Smooth muscle cell of the brain vasculature (primary cell): Measurements from ENCODE around the gene LDAH.
"Not testable (repeated sequence)": the region's sequence is repeated elsewhere in the genome, so short reads cannot be mapped to it uniquely, and the experiment has no call there.

Experiments used
- DNase-seq: peaks from one replicate; pipeline ENCODE4 v3.0.0-alpha.2; 2012; ENCODE audit warnings: low read depth, low spot score

Gene LDAH

GRCh38 chr2:20723543-20723942 is 99.4 kb downstream of the LDAH start:
- no peak for DNase-seq

GRCh38 chr2:20722592-20723240 is 100.2 kb downstream of the LDAH start:
- no peak for DNase-seq

DNA sequence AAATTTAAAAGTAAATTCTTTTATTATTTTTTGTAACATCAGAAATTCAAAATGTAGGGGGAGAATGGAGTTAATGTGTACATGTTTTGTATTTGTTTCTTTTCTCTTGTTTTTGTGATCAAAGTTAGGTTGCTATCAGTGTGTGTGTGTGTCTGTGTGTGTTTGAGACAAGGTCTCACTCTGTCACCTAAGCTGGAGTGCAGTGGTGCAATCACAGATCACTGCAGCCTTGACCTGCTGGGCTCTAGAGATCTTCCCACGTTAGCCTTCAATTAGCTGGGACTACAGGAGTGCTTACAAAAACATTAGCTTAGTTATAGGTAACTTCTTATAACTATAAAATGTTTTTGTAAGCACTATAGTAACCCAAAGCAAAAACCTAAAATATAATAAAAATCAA is 105.3 kb downstream of the LDAH start:
- no peak for DNase-seq

GRCh38 chr2:20716164-20716563 is 106.7 kb downstream of the LDAH start:
- DNase-seq, result not testable (repeated sequence)

DNA sequence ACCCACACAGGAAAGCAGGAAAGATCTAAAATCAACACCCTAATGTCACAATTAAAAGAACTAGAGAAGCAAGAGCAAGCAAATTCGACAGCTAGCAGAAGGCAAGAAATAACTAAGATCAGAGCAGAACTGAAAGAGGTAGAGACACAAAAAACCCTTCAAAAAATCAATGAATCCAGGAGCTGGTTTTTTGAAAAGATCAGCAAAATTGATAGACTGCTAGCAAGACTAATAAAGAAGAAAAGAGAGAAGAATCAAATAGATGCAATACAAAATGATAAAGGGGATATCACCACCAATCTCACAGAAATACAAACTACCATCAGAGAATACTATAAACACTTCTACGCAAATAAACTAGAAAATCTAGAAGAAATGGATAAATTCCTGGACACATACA is 108.5 kb downstream of the LDAH start:
- not testable (repeated sequence) for DNase-seq

DNA sequence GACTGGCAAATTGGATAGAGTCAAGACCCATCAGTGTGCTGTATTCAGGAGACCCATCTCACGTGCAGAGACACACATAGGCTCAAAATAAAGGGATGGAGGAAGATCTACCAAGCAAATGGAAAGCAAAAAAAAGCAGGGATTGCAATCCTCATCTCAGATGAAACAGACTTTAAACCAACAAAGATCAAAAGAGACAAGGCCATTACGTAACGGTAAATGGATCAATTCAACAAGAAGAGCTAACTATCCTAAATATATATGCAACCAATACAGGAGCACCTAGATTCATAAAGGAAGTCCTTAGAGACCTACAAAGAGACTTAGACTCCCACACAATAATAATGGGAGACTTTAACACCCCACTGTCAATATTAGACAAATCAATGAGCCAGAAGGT is 109.3 kb downstream of the LDAH start:
- not testable (repeated sequence) for DNase-seq

GRCh38 chr2:20711641-20712040 is 111.3 kb downstream of the LDAH start:
- DNase-seq, result not testable (repeated sequence)

DNA sequence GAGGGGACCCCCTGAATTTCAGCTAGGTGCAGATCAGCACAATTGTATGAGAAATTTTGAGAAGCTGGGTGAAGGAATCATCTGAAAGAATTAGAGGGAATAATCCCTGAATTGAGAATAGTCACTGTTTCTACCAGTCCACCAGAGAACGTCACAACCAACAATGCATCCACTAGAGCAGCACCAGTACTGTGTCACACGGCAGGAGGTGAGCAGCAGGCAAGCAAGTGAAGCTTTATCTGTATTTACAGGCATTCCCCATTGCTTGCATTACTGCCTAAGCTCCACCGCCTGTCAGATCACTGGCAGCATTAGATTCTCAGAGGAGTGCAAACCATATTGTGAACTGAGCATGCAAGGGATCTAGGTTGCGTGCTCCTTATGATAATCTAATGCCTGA is 115.3 kb downstream of the LDAH start:
- no peak for DNase-seq

DNA sequence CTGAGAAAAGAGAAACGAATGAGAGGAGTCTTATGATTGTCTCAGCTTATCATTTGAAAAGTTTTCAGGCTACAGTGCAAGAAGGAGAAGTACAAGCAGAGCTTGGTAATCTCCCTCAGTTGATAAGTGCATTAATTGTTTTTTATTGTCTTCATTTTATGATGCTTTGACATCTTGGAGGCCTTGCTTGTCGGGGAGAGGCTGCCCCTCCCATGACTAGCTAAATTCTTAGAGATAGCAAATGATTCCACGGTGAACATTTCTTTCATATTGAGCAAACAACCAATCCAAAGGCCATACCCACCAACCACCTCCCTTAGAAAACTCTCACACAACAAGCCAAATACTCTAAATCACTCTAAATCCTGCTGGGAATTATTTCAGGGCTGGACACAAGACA is 116.1 kb downstream of the LDAH start:
- DNase-seq, result no peak

DNA sequence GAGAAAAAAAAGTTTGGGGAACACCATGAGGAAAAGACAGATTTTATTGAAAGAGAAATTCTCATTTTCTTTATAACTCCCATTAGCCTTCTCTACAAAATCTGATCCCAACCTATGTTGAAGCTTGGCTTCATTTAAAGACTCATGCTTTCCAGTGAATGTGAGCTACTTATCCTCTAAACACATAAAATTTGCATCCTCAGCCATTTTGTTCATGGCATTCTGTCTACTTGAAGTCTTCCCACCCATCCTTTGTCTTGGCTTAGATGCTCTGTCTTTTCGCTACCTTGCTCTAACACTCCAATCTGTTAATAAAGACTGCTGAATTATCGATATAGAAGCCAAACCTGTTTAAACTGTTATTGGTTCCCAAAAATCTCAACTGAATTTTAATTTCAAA is 116.7 kb downstream of the LDAH start:
- DNase-seq, result no peak

- no peak for DNase-seq
Measured at GRCh38 chr2:20704886-20705285, 118.0 kb downstream of the LDAH start.

DNA sequence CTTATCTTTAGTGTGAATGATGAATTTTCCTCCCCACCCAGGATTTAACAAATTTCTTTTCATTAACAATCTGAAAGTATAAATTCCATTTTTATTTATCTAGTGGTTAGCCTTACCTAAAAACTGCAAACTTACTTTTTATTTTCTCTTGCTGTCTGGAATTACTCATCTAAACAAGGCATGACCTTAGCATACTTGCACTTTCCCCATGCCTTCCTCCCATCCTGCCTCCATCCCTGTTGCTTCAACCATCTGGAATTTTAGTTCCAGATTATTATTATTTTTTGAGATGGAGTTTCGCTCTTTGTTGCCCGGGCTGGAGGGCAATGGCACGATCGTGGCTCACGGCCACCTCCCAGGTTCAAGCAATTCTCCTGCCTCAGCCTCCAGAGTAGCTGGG is 120.3 kb downstream of the LDAH start:
- no peak for DNase-seq

DNA sequence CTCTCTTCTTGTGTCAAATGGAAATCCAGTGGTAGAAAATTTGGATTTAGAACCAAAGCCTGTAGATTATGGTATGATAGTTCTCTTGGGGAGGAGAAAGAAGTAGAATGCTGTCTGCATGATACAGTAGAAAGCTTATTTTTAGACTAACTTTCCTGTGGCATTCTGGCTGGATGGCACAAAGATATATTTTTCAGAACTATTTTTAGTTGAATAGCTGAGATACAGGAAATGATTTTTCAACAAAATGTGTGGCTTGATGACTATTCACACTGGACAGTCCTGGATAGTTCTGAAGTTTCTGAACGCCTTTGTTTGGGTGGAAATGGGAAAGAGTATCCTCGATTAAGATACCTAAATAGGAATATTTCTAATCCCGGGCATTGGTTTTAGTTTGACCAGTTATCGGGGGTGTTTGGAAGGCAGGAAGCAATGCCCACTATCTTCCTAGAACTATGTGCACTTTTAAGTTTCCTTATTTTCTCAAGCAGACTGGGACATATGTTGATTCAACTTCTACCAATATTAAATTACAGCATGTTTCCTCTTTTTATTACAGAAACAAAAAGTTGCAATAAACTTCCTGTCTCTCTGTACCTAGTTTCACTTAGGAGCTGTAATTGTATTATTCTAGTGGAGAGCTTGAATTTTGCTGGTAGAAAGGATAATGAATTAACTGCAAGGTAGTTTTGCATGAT is 123.8 kb downstream of the LDAH start:
- no peak for DNase-seq

DNA sequence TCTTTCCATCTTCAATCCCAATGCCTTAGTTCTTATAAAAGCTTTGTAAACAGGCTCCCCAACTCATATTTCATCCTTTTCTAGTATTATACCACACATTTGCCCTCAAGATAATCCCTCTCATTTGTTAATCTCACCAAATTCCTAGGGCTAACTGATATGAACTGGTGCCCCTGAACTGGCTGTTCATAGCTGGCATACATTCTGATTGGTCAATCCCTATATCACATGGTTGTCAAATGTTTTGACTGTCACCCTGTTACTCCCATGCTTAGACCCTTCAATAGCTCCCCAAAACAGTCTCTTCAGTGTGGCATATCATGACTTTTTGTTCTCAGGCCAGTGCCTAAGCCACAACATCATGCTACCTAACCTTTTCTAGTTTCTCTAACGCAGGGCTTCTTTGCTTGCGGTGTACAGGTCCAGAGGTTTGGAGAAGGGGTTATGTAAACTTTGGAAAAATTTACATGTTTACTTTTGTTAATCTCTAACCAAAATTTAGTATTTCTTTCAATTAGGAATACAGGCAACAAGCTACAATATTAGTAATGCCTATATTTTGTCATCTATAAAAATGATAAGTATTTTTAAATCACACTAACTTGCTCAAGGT is 125.5 kb downstream of the LDAH start:
- no peak for DNase-seq

- no peak for DNase-seq
Measured at GRCh38 chr2:20696366-20696765, 126.5 kb downstream of the LDAH start.

DNA sequence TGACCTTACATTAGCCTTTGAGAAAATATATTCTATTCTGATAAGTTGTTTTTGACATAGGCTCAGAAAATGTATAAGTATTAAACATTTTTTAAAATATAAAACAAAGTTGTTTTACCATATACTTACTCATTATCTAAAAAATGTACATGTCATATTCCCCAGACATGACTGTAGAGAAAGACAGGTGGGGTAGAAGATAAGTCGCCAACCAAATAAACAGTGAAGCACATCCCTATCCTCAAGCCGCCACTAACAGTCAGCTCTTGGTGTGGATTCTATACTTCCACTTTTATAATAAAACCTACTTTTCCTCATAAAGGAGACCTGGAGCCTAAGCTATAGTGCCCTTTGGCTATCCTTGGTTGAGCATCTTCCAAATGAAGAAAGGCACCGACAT is 129.6 kb downstream of the LDAH start:
- no peak for DNase-seq

- no peak for DNase-seq
Measured at GRCh38 chr2:20692081-20692480, 130.8 kb downstream of the LDAH start.

DNA sequence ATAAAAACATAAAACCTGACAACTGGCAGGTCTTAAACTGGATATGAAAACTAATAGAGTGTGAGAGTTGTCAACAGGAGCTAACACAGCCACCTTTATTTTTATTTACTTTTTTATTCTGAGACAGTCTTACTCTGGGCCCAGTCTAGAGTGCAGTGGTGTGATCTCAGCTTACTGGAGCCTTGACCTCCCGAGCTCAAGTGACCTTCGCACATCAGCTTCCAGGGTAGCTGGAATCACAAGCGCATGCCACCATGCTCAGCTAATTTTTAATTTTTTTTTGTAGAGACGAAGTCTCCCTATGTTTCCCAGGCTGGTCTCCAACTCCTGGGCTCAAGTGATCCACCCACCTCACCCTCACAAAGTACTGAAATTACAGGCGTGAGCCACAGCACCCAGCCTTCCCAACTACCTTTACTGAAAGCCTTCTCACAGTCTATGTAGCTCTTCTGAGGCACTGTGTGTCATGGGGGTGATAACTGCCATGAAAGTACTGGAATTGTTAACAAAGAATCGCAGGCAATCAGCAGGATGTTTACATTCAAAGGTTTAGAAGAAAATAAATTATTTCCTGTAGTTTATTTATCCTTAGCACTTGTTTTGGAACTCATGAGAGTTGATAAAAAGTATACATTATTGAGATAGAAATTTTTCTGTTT is 131.7 kb downstream of the LDAH start:
- DNase-seq, result no peak

DNA sequence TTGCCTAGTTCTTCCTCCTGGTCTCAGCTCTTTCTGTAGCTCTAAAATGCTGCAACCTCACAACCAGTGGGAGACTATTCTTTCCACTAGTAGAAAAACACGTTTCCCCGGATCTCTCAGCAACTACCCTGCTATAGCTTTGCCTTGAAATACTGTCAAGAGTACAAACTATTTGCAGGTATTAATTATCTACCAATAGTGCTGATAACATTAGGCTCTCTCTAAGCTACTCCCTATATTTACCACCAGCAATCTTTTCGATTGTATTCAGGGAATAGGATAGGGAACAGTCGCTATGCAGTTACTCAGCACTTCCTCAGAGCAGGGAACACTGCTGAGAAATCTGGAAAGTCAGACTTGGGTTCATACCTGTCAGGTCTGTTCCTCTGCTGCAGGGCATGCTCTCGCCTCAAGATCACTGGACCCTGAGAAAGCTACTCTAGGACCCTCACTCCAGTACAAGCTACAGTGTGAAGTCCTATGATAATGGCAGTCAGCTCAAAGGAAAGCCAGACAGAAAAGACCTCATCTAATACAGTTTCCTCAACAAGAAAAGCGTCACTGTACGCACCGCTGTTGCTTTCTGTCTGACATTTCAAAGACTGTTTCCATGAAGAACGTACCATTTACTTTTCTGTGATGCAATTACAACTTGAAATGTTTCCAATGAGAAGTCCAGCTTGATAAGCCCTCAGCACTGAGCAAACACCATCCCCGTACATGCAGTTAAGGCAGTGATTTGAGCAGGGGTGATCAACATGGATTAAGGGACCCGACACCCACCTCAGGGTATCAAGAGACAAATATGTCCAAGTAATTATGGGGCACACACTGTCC is 133.3 kb downstream of the LDAH start:
- no peak for DNase-seq

DNA sequence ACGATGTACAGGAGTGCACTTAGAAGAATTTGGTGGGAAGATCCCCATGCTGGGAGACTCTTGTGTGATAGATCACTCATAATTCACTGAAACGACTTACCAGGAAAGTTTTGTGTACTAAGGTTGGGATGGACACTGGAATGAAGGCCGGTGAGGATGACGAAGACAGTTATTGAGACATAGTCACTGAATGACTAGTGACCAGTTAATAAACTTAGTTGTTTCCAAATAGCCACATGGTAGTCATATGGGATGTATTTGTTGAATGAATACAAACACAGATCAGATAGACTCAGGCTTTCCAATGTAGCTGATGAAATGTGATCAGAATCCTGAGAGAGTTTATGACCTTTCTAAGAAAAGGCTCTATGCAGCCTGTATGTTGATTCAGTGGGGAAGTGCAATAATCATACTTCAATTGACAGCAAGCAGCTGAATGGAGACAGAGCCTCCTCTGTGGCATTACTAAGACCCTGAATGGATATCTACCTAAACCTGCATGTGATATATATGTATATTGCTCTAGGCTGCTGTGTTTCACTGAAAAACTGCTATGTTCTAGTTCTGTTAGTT is 135.6 kb downstream of the LDAH start:
- DNase-seq, result no peak

GRCh38 chr2:20684581-20685063 is 138.3 kb downstream of the LDAH start:
- DNase-seq, result no peak
